Measurements from ENCODE around the gene MAB21L4.
"Not testable (repeated sequence)": the region's sequence is repeated elsewhere in the genome, so short reads cannot be mapped to it uniquely, and the experiment has no call there.

The MAB21L4 gene

DNA sequence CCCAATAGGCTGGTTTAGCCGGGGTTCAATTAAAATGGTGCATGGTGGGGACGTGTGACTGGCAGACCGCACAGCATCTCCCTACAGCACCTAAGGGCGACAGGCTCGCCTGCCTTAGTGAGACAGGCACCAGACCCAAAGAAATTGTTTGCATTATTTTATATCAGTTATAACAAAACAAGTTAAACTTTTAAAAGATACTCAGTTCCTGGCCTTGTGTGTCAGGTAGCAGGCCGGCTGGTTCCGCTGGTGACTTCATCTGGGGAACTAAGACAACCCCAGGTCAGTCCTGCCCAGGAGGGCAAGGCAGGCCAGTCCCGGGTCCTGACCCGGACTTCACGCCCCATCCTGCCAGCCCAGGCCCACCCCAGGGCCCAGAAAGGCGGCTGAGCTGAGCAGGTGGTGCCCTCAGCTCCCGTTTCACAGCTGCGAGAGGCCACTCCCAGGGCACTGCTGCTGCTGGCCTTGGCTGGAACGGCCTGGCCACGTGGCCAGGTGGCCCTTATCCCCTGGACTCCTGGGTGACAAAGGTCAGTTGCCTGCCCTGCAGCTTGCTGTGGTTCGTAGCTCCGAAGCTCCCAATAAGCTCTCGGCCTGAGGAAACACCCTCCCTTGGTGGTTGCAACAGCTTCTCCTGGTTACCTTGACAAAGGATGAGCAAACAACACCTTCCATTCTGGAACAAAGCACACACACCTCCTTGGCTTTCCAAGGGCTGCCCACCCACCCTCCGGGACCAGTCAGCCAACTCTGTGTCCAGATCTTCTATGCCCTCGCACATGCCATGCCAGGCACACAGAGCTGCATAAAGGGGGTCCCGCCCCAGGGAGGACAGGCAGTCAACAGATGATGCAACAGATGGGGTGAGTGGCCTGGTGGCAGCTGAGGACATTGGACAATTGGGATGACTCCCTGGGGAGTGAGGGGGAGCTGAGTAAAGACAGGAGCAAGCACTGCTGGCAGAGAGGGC is 38.6 kb downstream of the MAB21L4 start:
- no peak for DNase-seq

DNA sequence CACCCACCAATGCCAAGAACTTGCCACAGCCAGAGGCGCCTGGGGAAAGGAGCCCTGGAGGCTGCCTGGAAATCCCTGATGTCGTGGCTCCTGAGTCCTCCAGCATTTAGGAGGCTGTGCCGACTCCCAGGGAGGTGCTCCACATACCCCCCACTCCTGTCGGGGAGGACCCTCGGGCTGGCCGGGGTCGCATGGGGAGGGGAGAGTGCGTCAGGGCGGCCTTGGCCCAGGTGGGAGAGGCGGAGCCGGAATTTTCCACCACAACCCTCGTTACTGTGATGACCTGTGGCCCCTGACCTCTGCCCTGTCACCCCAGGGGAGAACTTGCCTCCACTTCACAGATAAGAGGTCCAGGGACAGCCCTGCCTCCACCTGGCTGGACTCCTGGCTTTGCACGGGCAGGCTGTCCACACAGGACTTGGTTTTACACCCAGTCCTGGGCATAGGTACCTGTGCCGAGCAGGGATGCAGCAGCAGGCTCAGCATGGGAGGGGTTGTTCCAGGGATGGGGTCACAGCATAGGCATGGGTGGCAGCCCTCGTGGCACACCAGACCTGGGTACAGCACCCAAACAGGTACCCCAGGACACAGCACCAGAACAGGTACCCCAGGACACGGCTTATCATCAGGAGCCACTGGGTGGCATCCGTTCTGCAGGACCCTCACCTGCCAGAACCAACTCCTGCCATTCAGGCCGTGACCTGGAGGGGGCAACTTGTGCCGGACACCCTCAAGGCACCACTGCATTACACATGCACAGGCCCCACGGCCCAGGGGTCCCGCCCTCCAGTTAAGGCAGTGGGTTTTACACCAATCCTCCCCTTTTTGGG is 39.6 kb downstream of the MAB21L4 start:
- no peak for DNase-seq

DNA sequence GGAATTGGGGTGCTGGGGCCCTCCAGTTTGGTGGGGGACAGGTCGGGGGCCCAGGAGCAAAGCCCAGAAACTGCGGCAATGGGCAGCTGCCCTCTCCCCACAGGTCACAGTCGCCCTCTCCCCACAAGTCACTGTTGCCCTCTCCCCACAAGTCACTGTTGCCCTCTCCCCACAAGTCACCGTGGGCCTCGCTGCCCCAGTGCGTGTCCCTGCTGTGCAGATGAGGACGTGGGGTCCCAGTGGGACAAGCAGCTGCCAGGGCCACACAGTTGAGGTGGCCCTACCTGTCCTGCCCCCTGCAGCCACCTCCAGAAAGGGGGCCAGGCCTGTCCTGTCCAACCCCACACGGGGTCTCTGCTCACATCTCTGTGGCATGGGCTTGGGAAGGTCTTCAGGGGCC is 40.3 kb downstream of the MAB21L4 start:
- no peak for DNase-seq

DNA sequence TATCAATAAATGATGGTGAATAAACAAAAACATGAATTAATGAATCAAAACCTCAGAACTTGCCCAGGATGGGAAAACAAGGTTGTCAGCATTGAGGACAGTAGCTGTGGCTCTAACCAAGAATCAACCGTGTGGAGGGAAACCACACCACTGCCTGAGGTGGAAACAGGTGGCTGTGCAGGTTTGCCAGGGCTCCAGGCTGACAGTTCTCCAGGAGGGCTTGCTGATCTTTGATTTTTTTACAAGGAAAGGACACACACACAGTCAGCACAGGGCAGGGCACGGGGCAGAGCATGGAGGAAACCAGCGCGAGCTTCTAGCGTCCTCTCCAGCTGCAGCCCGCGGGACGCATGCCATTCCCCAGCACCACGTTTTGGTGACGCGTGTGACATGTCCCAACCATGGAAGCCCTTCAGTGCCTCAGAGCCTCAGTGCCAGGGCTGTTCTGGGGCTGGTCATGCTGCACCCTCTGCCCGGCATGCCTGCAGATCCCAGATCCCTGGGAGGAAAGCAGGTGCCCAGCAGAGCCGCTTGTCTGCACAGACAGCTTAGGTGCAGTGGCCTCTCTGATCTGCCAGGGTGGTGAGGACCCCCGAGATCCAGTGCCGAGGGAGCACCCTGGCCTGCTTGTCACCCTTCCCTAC is 43.2 kb downstream of the MAB21L4 start:
- DNase-seq = no peak

DNA sequence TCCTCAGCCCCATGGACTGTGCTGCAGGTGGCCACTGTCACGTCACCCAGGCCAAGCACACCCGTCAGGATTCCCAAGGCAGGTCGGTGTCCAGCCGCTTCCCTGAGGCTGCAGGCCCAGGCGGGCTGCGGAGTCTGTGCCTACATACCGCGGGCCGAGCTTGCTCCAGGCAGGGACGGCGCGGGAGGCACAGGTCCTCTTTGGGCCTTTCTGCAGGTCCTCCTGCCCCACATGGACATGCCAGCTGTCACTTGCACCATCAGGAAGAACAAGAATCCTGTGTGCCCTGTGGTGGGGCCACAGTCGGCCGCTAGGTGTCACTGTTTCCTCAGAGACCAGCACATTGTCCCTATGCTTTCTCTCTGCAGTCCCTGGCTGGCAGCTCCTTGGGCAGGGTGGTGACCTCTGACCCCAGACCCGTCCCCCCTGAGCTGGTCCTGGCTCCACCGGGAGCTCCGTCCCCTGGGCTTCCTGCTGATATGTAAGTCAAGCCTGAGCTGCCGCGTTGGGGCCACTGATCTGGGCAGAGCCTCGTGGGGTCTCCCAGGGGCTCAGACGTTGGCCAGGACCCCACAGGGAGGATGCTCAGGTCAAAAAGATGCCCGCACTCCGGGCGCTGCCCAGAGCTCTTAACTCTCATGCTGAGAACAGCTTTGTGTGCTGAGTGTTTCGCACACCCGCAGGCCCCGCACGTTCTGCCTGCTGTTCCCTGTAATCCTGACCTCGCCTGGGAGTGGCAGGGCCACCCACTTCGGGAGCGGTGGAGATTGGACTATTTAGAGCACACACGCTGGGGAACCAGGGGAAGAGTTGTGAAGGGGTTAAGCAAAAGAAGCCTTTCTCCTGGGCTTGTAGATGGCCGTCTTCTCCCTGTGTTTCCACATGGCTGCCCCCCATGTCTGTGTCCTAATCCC is 44.6 kb downstream of the MAB21L4 start:
- peak; percentile 81 for DNase-seq

DNA sequence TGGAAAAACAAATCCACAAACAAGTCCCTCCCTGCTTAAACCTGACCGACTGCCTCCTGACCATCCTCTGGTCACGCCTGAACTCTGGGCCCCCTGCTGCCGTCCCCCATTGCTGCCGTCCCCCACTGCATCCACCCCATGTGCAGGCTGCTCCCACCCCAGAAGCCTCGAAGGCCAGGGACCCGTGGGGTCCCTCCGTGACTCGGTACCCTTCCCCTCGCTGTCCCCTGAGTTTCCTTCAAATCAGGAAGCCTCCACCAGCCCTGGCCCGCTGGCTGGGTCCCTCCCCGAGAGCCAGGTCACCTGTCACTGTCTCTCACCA is 45.2 kb downstream of the MAB21L4 start:
- no peak for DNase-seq

DNA sequence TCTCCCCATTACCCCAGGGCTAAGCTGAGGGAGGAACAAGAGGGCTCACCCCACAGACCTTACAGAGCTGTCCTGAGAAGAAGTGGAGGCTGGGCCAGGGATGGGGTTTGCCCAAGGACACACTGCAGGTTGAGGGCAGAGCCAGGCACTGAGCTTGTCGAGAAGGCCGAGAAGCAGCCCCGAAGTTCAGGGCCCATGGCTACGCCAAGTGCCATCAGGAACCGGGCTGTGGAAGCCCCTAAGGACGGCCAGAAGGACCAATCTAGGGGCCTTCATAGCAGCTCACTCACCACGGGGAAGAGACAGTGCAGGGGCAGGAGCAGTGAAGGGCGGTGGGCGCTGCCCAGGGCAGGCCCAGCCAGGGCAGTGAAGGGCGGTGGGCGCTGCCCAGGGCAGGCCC is 45.9 kb downstream of the MAB21L4 start:
- DNase-seq = no peak

DNA sequence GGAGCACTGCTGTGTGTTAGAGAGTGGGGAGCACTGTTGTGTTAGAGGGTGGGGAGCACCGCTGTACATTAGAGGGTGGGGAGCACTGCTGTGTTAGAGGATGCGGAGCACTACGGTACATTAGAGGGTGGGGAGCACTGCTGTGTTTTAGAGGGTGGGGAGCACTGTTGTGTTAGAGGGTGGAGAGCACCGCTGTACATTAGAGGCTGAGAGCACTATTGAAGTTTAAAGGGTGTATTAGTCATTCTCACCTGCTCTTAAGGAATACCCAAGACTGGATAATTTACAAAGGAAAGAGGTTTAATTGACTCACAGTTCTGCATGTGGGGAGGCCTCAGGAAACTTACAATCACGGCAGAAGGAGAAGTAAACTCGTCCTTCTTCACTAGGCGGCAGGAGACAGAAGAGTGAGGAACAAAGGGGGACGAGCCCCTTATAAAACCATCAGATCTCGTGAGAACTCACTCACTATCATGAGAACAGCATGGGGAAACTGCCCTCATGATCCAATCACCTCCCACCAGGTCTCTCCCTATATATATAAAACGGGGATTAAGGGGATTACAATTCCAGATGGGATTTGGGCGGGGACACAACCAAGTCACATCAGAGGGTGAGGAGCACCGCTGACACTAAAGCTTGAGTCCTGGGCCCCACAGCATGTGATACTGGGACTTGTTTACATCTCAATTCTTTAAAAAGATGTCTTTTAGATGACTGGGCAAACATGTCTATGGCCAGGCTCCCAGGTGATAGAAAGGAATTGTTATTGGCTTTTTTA is 46.9 kb downstream of the MAB21L4 start:
- no peak for DNase-seq

DNA sequence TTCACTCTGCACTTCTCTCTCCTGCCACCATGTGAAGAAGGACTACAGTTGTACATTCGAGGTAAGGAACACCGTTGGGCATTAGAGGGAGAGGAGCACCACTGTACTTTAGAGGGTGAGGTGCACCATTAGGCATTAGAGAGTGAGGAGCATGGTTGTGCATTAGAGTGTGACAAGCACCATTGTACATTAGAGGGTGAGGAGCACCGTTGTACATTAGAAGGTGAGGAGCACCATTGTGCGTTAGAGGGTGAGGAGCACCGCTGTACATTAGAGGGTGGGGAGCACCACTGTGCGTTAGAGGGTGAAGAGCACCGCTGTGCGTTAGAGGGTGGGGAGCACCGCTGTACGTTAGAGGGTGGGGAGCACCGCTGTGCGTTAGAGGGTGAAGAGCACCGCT is 48.1 kb downstream of the MAB21L4 start:
- no peak for DNase-seq

DNA sequence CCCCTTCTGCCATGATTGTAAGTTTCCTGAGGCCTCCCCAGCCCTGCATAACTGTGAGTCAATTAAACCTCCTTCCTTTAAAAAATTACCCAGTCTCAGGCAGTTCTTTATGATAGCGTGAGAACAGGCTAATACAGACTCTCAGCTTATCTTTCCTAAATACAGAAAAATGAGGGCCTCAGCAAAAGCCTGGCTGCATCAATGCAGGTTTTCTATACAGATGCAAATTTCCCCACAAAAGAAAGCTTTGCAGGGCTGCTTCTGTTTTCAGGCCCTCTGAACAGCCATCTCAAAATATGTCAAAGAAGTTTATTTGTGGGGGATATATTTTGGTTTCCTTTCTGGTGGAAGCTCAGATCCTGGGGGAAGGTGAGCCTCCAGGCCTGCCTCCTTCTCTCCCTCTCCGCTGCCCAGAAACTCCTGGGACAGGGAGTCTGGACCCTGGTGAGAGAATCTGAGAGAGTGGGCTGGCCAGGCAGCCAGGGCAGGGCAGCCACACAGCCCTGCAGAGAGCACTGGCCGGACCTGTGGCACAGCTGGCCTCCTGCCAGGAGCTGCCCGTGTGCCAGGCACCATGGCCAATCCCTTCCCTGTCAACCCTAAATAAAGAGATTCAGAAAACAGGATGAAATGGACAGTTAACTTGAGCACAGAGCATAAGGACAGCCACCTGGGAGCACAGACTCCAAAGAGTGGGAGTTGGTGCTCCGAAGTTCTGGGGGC is 48.9 kb downstream of the MAB21L4 start:
- DNase-seq = no peak

DNA sequence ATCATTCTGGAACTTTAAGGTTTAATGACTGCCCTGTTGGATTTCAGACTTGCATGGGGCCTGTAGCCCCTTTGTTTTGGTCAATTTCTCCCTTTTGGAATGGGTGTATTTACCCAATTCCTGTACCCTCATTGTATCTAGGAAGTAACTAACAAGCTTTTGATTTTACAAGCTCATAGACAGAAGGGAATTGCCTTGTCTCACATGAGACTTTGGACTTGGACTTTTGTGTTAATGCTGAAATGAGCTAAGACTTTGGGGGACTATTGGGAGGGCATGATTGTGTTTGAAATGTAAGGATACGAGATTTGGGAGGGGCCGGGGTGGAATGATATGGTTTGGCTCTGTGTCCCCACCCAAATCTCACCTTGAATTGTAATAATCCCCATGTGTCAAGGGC is 49.6 kb downstream of the MAB21L4 start:
- DNase-seq = not testable (repeated sequence)

DNA sequence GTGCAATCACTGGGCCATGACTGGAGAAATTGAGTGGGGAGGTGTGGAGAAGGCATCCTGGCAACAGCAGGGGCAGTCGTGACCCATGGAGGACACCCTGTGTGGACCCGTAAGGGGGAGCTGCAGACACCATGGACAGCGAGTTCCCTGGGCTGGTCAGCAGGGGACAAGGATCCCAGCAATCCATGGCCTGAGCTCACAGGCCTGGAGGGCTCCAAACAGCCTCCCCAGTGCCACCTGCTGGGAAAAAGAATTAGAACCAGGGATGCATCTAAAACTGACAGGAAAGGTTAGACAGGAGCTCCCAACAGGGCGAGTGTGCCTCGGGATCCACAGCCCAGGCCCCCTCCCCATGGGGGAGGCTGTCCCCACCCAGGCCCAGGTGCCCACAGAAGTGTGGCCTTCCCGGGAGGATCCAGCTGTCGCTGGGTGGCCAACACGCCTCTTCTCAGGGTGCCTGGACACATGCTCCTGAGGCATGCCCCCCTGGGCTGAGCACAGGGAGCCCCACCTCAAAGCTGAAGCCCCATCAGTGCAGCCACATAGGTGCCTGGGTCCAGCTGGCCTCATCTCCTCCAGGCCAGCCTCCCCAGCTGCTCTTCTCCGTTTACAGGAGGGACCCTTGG is 55.4 kb downstream of the MAB21L4 start:
- peak; percentile 23 for DNase-seq

DNA sequence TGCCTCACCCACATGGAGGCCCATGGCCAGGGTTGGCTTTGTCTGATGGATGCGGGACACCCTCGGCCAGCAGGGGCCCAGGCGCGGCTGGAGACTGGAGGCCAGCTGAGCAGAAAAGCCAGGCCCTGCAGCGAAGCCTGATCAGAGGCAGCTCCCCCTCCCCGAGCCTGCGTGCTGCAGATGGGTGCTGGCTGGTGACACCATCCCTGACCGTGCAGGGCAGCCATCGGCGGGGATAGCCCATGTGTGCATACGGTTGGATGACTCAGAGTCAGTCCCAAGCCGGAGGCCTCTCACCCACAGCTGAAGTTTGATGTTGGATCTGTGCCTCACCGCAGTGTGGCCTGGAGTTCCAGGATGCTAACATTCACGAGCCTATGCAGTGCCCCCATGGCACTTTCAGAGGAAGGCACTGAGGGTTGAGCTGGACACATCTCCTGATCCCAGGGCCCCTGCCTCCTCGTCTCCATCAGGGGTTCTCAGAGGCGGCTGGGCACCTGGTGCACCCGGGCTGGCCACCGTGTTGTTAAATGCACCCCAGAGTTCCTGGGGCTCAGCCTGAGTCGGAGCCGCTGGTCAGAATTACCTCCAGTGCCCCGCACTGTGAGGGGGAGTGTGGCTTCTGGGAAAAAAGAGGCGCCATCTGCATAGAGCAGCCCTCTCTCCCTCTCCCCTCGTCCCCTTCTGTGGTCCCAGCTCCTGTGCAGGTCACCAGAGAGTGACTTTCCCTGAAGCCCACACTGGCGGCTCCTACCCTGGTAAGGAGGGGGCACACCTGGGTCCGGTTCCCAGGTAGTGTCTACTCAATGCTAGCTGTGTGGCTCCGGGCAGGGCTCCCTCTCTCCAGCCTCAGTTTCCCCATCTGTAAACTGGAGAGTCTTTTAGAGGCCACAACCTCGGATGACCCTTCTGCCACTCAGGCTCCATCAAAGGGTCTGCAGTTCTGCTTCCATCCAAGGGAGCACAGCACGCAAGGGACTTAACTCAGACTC is 56.5 kb downstream of the MAB21L4 start:
- no peak for DNase-seq

DNA sequence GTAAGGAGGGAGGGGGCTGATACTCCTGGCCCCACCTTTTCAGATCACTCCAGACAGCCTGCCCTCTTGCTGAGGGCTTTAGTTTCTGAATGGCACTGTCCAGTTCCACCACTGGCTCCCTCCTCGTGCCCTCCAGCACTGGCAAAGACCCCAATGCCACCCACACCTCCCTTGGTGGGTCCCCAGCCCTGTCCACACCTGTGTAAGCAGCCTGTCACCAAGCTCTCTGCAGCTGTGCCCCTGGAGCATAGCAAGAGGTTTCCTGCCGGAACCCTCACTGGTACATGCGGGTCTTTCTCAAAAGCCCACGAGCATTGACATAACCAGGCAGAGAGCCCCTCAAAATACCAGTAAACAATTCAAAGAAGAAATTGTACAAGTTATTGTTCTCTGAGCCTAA is 58.3 kb downstream of the MAB21L4 start:
- no peak for DNase-seq

DNA sequence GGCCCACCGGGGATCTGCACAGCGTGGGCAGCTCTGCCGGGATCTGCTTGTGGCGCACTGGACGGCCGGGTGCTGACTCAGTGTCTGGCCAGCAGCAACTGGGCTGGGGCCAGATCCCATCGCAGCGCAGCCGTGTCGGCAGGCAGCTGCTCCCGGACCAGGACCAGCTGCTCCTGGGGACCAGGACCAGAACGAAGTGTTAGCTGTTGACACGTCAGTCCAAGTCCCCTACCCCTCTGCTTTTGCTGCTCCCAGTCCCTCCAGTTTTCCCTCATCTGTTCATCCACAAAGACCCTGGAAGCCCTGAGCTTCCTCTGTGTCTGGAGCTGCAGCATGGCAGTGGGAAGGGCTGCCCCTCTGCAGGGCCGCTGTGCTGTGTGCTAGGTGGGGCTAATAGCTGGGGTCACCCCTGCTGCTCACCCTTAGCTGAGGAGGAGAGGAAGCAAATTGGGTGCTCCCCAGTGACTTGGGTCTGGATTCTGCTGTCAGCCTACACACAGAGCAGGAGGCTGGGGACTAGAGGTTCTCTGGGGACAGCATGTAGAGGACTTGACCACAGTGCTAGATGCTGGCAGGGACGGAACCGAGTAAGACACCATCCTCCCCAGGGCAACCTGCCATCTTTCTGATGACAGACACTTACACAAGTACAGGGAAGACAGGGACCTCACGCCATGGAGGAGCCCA is 59.0 kb downstream of the MAB21L4 start:
- no peak for DNase-seq
